Right forelimb (tissue), 1 donor: ENCODE results near the gene MRPL36.
"Not testable (repeated sequence)": the region's sequence is repeated elsewhere in the genome, so short reads cannot be mapped to it uniquely, and the experiment has no call there.

Experiments
- DNase-seq: peaks from one replicate; pipeline ENCODE4 v3.0.0-alpha.2; 2018

MRPL36 gene

DNA sequence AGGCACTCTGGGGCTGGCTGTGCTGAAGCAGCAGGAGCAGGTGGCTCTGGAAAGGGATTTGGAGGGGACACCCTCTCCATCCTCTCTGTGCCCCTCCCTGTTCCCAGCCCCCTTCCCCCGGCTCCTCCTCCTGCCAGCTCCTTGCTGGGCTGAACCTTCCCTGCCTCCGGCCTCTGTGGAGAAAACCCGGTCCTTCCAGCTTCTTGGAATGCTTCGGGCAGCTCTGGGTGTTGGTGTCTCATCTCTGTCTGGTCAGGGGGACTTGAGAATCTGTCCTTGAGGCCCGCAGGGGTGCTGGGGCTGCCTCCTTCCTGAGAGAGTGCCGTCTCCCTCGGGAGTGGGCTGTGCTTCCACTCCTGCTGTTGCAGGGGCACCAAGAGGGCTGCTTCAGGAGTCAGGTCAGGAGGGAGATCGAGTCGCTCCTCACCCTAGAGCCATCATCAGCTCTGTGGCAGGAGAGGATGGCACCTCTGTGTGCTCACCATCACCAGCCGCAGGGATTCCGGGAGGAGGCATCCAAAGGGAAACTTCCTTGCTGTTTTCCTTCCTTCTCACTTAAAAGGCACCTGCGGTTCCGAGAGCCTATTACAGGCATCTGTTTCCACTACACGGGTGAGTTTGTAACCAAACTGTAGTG lies 32.2 kb upstream of the MRPL36 start:
- DNase-seq: peak; percentile 24

DNA sequence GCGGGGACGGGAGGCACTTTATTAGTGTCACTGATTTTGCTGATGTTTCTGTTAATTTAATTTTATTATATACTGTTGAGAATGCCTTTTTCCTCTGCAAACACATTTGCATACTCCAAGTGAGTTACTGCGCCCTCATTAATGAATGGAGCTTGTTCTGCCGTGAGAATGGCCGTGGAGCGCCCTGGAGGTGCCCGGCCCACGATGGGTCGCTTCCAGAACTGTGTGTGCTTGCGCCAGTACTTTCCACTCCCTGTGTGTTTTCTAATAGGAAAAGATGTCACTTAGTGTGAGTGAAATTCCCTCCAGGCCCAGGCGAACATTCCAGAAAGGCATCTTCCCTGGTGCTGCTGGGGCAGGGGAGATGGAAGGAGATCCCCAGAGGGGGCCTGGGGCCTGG lies 31.6 kb upstream of the MRPL36 start:
- no peak for DNase-seq

DNA sequence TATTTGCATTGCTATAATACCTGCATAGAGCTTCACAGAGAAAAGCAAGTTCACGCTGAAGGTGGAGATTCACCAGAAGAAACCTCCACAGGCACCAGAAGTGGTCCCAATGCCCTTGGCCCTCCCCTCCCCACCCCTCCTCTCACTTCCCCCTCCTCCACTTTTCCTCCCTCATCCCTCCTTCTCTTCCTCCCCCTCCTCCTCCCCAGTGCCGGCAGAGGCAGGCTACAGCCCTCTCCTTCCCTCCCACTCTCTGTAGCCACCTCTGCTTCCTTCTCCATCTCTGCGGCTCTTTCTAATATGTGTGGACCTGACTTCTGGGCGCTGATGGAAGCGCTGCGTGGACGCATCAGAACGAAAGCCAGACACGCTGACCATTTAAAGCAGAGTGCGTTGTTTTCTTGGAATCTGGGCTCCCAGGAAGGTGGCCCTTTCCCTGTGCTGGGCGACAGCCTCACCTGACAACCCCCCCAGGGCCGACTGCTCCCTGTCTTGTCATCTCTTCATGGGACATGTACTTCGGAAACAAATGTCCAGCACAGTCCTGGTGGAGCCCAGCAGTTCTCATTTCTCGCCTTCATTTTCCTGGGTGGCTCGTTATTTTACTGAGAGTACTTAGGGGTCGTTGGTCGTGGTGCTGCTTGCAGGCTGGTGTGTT lies 31.1 kb upstream of the MRPL36 start:
- peak; percentile 13 for DNase-seq

DNA sequence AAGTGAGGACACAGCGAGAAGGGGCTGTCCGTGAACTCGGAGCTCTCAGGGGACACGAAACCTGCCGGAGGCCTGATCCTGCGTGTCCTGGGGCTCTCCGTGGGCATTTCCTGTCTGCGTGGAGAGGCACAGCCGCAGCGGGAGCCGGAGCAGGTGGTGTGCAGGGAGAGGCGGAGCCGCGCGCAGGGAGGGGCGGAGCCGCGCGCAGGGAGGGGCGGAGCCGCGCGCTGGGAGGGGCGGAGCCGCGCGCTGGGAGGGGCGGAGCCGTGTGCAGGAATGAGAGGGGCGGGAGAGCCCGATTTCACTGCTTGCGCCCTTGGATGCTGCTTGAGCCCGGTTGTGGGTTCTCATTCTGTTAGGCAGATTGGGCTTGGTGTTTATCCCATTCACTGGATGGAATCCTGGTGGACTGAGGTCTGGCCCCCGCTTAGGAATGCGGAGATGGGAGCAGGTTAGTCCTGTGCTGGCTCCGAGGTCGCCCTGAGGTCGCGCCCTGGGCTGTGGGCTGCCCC lies 28.3 kb upstream of the MRPL36 start:
- peak; percentile 37 for DNase-seq

DNA sequence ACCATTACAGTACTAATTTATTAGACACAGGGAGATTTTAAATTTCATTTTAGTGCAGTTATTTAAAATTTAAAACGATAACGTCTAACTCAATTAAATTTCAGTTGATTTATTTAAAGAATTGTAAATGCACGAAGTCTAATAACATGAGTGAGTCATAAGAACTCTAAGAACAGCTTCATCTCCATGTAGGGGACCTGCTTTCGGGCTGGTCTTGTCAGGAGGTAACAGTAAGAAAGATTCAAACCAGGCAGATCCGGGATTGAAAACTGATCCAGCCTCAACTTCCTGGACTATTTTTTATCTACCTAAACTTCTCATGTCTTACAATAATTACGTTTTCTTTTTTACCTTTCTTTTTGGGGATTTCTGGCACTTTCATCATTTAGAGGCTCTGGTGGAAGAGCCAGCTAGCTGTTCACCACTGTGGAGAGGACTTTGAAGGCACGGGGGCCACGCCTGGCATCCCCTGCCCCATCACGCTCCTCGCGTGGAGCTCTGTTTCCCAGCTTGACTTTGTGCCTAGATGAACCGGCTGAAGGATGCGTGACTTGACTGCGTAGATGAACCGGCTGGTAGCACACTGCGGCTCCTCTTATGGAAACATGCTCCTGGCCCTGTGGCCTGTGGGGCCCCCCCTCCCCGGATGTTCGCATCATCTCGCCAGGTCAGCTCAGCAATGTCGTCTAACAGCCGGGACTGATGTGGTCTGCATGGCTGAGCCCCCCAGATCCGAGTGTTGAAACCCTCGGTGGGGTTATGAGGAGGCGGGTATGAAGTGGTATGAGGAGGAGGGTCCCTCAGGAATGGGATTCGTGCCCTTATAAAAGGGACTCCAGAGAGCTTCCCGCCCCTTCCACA lies 27.6 kb upstream of the MRPL36 start:
- DNase-seq: peak; percentile 19

DNA sequence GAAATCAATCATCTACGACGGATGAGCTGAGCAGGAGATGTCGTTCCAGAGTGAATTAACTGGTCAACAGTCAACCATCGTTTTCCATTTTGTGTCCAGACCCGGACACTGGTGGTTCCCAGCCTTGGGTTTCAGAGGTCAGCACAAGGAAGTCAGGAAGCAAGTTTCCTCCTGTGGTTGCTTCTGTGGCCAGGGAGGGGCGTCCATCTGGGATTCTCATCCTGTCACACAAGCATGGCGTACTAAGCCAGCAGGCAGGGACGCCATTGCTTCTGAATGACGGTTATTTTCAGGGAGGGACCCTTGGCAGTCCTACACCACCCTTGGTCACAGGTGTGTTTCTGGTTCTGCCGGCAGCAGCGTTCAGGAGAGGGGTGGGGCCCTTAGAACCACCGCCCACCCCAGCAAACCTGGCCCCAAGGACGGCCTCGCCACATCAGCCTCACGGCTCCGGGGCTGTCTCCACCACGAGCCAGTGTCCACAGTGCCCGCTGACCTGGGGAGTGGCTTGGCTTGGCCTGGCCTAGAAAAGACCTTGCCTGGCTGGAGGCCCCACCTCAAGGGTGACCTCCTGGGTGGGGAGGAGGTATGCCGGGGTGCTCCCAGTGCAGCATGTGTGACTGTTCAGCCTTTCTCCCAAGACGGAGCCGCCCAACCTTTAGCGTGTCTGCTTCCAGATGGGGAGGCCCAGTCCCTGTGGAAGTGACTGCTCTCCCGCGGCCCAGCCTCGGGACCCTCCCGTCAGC lies 26.8 kb upstream of the MRPL36 start:
- peak; percentile 31 for DNase-seq

DNA sequence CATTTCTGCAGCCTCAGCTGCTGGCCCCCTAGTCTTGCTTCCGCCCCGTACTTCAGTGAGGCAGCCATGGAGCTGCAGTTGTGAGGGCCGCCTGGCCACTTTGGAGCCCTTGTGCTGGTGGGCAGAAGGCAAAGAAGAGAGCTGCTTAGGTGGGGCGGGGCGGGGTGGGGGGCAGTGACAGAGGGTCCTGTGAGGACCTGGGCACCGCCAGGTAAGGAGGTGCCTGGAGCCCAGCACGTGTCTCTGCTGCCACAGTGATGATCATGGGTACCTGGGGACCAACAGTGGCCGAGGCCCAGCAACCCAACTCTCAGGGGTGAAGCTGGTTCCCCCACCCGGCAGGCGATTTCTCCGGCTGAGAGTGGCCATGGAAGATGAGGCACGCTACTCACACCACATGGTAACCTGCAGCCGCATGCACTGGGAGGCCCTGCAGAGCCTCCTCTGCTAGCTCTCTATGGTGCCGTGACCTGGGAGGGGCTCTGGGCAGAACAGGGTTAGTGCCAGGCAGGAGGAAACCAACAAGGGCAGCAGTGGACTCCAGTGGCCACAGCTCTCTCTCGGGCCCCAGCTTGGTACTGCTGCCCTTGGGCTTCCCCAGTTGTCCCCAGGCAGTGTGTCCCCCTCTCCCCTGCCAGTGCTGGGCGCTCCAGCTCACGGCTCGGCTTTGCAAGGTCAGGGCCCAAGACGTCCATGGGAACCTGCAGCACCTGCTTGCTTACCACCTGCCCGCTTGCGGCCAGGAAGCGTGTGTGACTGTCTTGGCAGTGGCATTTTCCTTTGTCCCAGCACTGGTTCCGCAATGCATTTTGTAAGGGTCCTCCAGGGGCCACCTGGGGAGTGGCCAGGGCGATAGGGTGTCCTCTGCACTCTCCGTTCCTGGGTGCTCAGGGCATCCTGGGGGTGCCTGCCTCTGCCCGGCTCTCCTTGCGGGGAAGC lies 25.5 kb upstream of the MRPL36 start:
- peak; percentile 42 for DNase-seq

DNA sequence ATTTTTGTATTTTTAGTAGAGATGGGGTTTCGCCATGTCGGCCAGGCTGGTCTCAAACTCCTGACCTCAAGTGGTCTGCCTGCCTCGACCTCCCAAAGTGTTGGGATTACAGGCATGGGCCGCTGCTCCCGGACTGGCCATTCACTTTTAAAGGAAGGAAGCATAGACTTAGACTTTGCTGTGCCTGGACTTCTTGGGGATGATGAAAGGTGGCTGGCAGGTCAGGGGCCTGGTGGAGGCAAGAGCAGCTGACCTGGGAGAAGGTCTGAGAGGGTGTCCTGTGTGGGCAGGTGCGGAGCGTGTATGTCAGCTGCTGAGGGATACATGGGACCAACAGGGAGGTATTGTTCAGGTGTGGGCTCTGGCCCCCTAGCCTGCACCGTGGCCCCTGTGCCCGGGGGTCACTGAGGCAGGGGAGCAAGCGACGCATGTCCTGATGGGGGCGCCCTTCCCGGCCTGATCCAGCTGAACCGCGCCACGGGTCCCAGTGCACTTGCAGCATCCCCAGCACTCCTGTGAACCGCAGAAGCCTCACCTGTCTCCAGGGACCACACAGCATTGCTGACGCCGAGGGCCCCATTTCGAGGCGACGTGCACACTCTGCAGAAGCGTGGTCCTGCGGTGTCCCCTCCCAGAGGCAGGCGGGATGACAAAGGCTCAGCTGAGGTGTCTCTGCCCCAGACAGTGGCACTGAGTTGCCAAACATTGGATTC lies 24.6 kb upstream of the MRPL36 start:
- peak; percentile 23 for DNase-seq

DNA sequence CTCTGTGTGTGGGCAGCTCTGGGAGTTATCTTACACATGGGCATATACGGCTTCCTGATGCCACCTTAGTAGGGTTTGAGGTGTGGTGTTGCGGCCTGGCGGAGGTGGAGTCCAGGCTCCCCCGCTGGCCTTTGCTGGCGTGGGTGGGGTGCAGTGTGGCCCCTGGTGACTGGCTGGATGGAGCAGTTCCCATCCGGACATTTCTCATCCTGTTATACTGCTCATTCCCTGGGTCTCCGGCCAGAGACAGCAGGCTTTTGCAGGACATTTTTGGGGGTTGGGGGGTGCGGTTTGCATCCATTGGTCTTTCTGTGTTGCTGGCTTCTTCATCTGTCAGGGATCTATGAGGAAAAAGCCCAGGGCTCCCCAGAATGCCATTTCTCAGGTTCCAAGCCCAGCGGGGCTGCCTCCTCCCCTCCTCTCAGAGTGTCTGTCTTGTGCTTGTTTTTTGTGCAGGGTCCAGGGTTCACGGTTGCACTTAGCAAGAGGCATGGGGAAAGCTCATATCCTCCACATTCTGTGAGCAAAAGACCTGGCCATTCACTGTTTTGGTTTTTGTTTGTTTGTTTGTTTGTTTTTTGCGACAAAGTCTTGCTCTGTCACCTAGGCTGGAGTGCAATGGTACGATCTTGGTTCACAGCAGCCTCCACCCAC lies 23.9 kb upstream of the MRPL36 start:
- peak; percentile 19 for DNase-seq

DNA sequence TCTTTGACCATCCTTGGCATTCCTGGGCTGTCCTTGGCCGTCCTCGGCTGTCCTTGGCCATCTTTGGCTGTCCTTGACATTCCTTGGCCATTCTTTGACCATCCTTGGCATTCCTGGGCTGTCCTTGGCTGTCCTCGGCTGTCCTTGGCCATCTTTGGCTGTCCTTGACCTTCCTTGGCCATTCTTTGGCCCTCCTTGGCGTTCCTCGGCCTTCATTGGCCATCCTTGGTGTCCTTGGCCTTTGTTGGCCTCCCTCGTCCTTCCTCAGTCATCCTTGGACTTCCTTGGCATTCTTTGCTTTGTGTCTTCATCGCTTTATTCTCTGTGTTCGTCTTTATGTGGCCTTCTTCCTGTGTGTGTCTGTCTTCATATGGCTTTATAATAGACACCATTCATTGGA lies 22.2 kb upstream of the MRPL36 start:
- DNase-seq: peak; percentile 15

DNA sequence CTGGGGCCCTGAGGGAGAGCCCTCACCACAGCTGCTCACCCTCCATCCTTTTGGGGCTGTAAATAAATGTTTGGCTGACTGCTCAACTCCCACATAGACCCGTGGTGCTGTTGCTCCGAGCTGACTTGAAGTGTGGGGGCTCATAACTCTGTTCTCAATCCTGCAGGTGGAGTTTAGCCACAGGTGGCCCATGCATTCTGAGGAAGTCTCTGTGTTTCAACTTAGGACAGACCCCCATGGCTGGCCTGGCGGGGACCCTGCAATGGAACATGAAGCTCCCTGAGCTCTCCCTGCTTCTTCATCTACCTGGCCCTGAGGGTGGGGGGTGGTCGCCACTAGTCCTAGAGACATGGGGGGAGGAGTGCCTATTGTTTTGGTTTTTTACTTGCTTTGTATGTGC lies 21.3 kb upstream of the MRPL36 start:
- DNase-seq: peak; percentile 21

DNA sequence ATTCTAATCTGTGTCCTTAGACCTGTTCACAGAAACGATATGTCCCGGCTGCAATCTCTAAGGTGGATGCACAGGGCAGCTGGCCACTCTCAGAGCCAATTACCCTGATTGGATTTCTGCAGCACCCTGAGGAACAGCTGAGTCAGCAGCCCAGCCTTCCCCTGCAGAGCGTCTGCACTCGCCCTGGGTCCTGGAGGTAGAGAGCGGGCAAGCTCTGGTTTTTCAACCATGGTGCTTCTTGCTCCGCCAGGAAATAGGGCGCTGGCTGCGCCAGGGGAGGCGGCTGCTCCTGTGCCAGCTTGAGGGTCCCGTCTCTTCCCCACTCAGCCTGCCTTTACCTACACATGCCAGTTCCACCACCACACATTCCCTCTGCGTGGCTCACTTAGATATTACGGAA lies 20.7 kb upstream of the MRPL36 start:
- DNase-seq: peak; percentile 31

DNA sequence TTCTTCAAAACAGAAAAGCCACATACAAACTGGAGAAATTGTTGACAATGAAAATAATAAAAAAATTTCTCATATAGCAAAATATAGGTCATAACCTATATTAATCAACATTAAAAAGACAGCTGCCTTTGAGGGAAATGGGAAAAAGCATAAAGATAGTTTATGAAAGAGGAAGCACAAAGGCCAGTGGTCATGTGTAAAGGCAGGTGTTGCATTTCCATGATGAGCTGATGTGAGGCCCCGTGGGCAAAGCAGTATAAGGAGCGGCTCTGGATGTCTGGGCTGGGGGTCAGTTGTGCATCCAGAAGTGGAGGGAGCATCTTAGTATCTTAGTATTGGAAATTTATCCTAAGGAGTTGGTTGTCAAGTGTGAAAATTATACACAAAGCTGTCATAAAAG lies 19.8 kb upstream of the MRPL36 start:
- no peak for DNase-seq

DNA sequence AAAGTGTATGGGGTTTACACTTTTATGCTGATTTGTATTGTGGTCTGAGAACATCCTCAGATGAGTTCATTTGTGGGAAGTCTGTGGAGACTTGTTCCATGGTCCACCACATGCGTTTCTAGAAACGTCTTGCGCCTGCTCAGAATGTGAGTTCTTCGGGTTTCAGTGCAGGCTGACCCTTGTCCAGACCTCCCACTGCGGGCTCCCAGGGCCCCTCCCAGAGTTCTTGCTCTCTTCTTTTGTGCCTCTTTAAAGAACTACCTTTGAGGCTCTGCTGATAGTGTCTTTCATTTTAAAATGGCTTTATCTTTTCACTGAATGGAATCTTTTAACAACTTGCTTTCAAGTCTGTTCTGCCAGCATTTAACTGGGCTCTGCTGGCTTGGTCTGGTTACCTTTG lies 19.1 kb upstream of the MRPL36 start:
- DNase-seq: no peak

DNA sequence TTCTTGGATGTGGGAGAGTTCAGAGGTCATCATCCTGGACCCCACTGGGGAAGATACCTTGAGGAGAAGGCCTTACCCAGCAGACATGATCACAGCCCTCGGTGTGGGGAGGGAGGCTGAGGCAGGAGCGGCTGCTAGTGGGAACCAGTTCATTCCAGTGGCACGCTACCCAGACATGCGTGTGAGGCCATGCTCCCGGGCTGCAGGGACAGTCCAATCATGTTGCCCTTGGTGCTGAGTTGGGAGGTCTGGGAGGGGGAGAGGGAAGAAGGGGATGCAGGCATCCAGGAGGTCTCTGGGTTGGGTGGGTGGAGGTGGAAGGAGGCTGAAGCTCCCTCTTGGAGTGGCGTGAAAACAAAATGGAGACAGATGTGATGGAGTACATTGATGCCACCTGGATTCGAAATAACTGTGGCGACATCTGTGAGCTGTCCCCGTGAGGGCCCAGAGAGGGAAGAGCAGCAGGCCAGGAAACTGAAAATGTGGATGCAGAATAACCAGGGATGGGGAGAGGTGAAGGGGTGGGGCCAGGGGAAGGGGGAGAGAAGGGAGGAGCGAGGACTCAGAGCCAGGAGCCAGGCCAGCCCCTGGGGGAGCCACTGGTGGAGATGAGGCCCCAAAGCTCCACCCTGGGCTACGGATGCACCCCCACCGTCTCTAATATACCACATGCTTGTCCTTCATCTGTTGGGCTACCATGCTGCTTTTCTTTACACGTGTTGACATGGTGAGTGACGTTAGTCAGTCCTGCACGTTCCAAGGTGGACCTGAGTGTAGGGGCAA lies 17.8 kb upstream of the MRPL36 start:
- DNase-seq: no peak

DNA sequence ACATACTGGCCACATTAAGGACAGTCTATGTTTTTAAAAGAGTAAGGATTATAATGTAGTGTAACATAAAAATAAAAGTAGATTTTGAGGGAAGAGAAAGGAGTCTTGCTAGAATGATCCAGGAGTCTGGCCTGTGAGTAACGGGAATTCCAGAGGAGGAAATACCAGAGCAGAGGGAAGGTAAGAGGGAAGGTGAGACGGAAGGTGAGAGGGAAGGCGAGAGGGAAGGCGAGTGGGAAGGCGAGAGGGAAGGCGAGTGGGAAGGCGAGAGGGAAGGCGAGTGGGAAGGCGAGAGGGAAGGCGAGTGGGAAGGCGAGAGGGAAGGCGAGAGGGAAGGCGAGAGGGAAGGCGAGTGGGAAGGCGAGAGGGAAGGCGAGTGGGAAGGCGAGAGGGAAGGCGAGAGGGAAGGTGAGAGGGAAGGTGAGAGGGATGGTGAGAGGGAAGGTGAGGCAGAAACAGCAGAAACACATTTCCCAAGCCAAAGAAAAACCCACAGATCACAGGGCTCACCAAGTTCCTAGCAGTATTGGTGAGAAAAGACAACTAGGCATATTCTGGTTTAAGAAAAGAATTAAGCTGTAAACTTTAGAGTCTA lies 17.0 kb upstream of the MRPL36 start:
- not testable (repeated sequence) for DNase-seq

DNA sequence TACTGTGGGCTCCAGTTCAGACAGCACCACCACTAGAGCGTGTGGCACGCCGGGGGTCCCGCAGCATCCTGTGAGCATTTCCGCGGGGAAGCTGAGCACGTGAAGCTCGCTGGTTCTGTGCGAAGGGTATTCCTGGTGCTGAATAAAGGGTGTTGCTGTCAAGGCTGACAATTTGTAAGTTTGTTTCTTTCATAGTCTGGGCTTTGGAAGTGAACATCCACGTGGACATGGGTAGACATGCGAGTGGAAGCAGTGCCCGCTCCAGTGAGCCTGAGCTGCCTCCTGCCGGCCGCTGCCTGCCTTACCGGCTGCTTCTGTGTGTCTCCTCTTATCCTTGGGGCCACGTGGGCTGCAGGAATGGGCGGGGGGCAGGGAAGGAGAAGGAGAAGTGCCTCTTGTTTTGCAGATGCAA lies 16.2 kb upstream of the MRPL36 start:
- no peak for DNase-seq

DNA sequence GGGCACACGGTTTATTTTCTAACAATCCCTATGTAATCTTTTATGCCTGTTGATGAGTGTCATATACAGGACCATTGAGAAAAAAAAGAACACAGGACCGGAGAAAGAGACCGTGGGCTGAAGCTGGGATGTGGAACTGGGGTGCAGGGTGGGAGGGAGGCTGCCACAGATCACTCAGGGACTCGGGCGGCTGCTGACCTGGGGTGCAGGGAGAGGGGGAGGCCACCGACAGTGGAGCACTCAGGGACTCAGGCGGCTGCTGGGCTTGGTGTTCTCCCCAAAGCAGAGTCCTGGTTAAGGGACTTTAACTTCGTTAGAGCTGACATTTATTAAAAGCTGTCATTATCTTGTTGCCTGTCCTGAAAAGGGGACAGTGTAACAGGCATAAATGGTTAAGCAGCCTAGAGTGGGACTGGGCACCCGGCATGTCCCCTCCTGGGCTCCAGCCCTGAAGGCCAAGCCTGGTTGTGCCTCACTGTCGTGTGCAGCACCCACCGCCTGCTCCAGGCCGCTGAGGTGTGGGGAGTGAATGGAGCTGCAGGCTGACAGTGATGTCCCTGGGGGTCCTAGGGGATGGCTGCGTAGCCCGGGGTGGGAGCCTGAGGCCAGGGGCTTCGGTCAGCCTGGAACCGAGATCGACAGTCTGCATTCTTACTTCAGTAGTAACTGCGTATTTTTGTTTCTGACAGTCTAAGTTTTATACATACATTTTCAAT lies 15.6 kb upstream of the MRPL36 start:
- no peak for DNase-seq
